Lower leg skin (tissue), 3 donors: ENCODE results near the gene MDM2.

Experiments
- CTCF ChIP-seq, 3 donors: fragments of 450-650 bp; IDR thresholded peaks; one replicate each; pipeline ENCODE4 v1.5.1; 2016; ENCODE audit warnings: antibody characterized with exemption in 3 of 3, mild to moderate bottlenecking in 3 of 3, moderate library complexity in 2 of 3
- POLR2A ChIP-seq, 2 donors: fragments of 450-650 bp; IDR thresholded peaks; one replicate each; pipeline ENCODE4 v1.6.1; 2016 to 2017; ENCODE audit warnings: antibody characterized with exemption in 2 of 2, mild to moderate bottlenecking in 1 of 2, moderate library complexity in 1 of 2

GRCh38 chr12:68887641-68888040, 79.7 kb downstream of the MDM2 start:
- no peak for TF ChIP-seq CTCF (IDR thresholded peaks at IDR 0.05)
- no peak for TF ChIP-seq POLR2A (IDR thresholded peaks at IDR 0.05)
